Ramos (cell line): ENCODE results near the gene SMIM41.

ENCODE experiments used
- in situ Hi-C: fragments of 300-500 bp; cut with MboI; formaldehyde crosslinking; loops from one replicate; pipeline ENCODE4 v1.14.3; 2022; ENCODE audit warnings: low sequenced_read_pairs; ENCODE audit not compliant: unreplicated experiment

Gene SMIM41

DNA sequence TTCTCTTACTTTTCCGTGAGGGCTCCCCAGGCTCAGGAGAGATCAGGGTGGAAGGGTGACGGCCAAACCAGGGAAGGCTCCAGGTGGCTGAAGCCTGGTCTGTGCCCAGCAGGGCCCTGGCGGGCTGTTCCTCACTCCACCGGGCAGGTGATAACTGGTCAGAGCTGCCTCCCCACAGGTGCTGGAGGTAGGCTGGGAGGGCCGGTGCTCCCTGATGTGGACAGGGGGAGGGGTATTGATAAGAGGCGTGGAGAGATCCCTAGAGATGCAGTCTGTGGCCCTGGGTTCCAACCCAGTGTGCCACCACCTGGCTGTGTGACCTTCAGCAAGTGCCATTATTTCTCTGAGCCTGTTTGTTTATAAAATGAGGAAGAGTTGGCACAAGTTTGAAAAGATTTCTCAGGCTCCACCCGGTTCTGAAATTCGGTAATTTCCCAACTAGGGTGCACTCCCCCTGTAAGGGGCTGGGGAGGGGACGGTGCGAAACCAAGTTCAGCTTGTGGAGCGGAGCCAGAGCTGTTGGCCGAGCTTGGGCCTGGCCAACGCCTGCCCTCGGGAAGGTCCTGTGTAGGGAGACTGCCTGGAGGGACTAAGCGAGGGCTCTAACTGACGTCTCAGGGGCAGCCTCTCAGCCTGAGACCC is 29.3 kb upstream of the SMIM41 start:
- in situ Hi-C loops = no loop called here

- in situ Hi-C loops = no loop called here
Measured at GRCh38 chr12:52050758-52051541, 28.6 kb upstream of the SMIM41 start, which contains the start of gene NR4A1. Gene NR4A1 (plus strand): TSS chr12:52051442. CDS start chr12:52054329, 2,887 bp downstream.

GRCh38 chr12:52052468-52053186 is 26.9 kb upstream of the SMIM41 start:
- in situ Hi-C loops = no loop called here

DNA sequence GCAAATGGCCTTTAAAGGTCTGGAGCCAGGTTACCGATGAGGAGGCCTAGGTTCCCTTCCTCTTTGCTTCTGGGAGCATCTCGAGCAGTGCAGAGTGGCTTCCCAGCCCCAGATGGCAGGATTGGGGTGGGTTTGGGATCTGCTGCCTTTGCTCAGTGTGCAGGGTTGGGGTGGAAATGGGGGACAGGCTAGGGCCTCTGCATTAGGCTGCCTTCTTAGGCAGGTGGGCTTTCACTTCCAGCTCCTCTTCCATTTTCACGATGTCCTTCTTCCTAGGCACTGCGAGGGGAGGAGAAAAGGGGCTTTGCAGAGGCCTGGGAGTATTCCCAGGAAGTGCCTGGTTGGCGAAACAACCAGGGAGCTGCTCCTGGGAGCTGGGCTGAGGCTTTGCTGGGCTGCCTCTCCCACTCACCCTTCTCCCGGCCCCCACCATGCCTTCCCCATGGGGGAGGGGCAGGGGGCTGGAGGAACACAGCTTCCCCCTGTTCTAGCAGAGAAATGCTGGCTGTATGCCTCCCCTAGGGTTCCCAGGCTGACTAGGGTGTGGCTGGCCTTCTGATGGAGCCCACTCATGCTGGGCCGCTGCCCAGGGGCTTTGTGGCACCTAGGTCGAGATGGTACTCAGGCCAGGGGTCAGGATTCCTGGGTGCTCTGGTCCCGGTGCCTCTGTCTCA is 25.8 kb upstream of the SMIM41 start:
- in situ Hi-C loops = no loop called here

GRCh38 chr12:52054231-52054832 is 25.2 kb upstream of the SMIM41 start:
- in situ Hi-C loops = no loop called here

DNA sequence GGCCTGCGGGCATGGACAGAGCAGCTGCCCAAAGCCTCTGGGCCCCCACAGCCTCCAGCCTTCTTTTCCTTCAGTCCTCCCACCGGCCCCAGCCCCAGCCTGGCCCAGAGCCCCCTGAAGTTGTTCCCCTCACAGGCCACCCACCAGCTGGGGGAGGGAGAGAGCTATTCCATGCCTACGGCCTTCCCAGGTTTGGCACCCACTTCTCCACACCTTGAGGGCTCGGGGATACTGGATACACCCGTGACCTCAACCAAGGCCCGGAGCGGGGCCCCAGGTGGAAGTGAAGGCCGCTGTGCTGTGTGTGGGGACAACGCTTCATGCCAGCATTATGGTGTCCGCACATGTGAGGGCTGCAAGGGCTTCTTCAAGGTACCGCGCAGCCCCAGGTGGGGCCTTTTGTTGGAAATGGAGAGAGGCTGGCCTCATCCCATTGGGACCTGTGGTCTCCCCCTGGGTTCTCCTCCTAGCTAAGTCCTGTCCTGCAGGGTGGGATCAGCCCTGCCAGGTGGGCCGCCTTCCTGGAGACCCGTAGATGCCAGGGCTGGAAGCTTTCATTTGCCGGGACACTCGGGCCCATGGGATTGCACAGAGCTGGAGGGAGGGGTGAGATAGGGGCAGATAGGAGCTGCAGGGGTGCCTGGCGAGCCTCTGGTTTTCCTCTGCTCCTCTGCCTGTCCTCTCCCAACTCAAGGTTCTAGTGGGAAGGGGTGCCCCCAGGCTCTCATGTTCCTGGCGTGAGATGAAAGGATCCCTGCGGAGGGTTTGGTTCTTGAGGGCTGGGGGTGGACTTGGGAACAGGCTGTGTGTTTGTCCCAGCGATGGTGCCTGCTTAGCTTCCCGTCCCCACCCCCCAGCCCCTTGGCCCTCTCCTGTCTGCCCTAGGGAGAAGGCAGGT is 24.4 kb upstream of the SMIM41 start:
- in situ Hi-C loops = no loop called here

- in situ Hi-C loops = no loop called here
Measured at GRCh38 chr12:52055731-52056711, 23.5 kb upstream of the SMIM41 start.

GRCh38 chr12:52056801-52057637 is 22.5 kb upstream of the SMIM41 start:
- in situ Hi-C loops = no loop called here

- in situ Hi-C loops = no loop called here
Measured at GRCh38 chr12:52057638-52058576, 21.6 kb upstream of the SMIM41 start.

GRCh38 chr12:52058631-52059361 is 20.7 kb upstream of the SMIM41 start:
- in situ Hi-C loops = no loop called here

- in situ Hi-C loops = no loop called here
Measured at GRCh38 chr12:52059582-52060497, 19.7 kb upstream of the SMIM41 start.

GRCh38 chr12:52060498-52061177 is 18.9 kb upstream of the SMIM41 start:
- in situ Hi-C loops = no loop called here

DNA sequence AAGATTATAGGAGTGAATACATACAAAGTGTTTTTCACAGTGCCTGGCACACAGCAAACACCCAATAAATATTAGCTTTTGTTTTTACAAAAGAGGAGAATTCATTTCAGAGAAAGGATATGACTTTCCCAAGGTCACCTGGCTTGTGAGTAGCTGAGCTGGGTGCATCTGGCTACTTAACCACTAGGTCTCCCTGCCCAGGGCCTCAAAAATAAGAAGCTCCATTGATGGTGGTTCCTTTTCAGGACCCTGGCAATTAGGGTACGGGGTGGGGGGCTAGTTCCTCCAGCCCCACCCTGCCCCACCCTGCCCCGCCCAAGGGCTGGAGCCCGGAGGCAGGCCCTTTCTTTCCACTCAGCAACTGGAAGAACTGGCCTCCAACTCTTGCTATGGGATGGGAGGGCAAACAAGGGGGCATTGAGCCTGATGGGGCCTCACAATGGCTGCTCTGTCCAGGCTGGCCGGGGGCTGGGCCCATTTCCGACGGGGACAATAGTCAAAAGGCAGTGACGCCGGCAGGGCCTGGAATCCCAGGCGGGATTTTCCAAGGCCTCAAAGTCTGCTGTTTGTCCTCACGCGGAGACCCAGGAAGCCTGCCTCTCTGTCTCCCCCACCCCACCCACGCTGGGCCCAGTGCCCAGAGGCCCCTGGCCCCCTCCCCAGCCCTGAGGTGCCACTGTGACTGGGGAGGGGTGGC is 17.9 kb upstream of the SMIM41 start:
- in situ Hi-C loops = no loop called here
